GM18499 (cell line): ENCODE measurements around the gene SYCE3.

ENCODE experiments used
- ATAC-seq: cut with Tn5 transposase; IDR thresholded peaks from one replicate; pipeline ENCODE4 v1.9.1; 2021; ENCODE audit warnings: moderate number of reproducible peaks; ENCODE audit not compliant: insufficient read depth, unreplicated experiment

SYCE3 gene

DNA sequence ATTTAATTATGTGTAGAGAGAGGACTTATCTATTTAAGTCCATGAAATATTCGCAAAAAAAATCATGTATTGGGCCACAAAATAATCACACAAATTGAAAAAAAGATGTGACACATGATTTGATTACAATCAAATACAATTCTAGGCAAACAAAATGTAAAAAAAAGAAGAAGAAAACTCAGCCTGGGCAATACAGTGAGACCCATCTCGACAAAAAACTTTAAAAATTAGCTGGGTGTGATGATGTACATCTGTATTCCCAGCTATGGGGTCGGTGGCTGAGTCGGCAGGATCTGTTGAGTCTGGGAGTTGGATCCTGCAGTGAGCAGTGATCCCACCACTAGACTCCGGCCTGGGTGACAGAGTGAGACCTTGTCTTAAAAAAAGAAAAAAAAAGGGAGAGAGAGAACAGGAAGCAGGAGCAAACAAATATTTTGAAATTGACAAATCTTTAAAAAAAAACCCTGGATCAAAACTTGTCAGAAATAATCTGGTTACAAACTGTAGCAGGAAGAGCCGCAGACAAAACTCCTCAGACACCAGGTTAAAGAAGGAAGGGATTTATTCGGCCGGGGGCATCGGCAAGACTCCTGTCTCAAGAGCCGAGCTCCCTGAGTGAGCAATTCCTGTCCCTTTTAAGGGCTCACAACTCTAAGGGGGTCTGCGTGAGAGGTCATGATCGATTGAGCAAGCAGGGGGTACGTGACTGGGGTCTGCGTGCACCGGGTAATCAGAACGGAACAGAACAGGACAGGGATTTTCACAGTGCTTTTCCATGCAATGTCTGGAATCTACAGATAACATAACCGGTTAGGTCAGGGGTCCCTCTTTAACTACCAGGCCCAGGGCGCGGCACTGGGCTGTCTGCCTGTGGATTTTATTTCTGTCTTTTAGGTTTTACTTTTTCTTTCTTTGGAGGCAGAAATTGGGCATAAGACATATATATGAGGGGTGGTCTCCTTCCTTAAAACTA lies 29.6 kb downstream of the SYCE3 start:
- no peak for ATAC-seq

DNA sequence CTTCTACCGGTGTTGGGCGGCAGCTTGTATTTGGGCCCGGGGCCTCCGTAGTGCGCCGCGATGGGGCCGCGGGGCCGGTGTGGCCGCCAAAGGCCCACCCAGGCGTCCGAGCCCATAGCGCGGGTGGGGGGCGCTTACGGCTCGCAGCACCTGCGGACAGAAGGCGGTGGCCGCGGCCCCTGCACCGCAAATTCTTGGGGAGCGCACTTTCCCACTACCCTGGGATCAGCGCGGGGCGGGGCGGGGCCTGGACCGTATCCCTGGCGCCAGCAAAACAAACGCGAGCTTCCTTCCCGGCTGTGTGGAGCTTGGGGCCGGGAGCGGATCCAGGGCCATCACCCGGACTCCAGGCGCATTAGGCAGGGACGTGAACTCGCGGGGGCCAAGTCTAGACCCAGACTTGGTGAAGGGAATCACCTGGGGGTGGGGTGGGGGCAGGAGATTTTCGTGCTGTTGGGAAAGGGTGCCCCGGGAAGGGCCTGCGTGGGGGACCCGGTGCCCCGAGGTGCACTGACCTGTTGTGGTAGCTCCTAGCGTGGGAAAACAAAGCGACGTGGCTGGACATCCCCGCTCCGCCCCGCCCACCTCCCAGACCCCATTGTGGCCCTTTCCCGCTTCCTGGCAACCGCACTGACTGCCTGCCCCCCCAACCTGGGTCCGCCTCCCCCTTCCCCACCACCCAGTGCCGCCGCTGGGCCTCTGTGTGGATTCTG lies 30.6 kb downstream of the SYCE3 start:
- no peak for ATAC-seq

DNA sequence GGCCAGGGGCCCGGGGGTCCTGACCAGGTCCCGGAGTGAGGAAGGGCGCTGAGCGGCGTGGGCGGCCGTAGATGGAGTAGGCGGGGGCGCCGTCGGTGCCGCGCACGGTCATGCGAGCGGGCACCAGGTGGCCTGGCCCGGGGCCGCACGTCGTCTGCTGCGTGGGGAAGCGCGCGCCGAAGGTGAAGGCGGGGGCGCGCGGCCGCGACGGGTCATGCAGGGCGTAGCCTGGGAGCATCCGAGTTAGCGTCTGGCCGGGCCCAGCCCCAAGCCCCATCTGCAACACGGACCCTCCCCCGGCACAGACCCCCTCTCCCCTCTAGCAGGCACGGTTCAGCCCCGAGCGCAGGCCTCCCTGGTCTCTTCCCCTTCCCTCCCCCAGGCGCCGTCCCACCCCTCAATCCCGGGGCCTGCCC lies 31.2 kb downstream of the SYCE3 start:
- no peak for ATAC-seq

DNA sequence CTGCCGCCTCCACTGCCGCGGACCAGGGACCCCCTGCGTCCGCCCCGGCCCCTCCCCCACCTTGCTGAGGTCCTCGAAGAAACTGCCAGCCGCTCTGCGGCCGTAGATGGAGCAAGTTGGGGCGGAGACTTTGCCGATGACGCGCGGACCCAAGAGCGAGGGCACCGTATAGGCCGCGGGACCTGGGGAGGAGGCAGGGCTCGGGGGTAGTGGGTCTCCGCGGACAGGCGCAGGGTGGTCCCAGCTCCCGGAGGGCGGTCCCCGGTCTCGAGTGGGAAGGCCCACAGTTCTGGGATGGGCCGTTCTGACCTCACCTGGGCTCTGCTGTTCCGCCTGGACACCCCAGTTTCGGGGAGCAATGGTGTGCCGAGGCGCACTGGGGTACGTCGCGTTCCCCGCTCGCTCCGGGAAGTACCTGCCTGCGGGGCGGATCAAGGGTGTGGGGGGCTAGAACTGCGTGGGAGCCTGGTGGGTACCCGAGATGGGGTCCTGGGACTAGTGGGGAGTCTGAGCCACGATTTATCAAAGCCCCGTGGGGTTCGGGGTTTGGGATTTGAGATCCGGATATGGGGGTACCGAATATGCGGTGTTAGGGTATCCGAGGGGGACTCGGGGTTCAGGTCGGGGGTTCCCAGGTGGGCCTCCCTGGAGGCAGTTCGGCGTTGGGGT lies 31.7 kb downstream of the SYCE3 start:
- no peak for ATAC-seq

DNA sequence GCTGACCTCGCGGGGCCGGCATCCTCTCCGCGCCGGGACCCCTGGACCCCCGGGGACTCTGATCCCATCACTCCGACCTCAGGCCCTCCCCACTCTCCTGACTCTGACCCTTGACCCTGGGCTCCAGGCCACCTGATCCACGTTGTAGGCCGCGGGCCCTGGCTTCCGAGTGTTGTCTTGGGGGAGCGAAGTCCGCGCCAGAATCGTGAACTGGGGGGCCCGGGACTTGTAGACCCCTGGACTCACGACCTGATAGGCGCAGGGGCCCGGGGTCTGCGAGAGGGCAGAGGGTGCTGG lies 32.2 kb downstream of the SYCE3 start:
- no peak for ATAC-seq

DNA sequence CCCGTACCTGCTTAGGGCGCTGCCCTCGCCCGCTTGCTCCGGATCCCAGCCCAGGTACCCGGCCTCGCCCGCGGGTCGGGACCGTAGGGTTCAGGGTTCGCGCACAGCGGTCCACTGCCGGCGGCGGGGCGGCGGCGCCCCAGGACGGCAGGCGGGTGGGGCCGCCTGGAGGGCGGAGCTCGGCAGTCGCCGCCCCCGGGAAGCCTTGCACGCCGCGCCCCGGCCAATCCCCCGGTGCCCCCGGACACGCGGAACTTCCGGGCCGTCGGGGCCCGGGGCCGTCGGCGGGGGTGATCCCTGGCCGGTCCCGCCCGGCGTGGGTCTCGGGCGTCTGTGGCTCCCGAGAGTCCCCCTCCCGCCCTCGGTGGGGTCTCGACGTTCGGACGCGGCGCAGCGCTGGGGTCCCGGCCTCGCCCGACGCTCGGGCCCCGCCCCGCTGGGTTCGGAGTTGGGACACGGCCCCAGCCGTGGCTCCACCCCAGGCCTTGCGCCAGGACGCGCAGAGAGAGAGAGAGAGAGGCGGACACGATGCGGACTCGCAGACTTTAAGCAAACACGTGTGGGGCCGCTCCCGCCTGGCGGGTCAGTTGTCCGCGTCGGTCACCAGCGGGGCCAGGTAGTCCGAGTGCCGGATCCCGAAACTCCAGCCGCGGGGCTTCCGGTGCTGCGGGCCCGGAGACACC lies 32.7 kb downstream of the SYCE3 start, which contains the start of gene TYMP:
TYMP (minus strand) TSS at position 116 of the 683 bp plus-strand sequence. CDS start 303 bp downstream, outside the sequence.
- no peak for ATAC-seq

DNA sequence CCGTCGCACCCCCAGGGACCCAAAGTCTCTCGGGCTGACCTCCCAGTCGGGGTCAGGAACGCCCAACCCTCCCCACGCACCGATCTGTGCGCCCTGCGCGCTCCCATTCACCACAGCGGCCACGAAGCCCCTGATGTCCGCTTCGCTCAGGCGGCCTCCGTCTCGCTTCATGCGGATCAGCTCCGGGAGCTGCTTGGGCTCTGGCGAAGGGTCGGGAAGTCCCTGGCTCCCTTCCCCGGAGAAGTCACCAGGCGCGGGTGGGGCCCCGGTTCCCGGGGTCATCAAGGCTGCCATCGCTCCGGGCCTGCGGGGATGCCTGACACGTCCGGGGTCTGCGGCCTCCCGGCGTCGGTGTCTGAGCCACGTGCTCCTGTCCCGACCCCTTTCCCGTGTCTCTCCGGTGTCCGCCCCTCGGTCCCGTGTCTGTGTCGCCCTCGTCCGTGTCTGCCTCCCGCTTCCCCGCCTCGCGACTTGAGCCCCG lies 33.3 kb downstream of the SYCE3 start:
- no peak for ATAC-seq

DNA sequence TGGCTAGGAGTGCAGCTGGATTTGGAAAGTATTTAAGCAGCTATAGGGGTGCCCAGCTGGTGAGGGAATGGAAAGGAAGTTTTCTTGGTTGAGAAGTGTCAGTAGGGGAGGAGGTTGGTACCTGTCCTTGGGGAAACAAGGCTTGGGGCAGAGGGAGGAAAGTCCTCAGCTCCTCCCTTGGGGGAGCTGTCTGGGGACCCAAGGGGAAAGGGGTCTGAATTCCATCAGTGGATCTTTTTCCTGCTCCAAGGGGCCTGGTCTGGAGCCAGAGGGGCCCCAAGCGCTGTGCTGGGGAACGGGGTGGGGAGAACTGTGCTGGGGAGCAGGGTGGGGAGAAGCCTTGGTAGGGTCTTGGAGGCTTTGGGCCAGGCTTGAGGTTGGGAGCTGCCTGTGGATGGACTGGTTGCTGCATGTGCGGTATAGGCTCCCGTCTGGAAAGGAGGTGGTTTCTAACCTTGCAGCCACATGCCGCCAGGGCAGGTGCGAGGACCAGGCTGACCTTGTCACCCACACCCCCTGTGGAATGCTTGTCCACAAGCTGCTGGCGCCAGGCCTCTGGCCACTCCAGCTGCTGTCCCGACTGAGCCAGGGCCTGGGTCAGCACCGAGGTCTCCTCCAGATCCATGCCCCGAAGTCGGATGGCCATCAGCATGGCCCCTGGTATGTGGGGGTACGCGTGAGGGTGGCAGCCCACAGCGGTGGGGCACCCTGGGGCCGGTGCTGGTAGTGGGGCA lies 33.9 kb downstream of the SYCE3 start:
- ATAC-seq: no peak

DNA sequence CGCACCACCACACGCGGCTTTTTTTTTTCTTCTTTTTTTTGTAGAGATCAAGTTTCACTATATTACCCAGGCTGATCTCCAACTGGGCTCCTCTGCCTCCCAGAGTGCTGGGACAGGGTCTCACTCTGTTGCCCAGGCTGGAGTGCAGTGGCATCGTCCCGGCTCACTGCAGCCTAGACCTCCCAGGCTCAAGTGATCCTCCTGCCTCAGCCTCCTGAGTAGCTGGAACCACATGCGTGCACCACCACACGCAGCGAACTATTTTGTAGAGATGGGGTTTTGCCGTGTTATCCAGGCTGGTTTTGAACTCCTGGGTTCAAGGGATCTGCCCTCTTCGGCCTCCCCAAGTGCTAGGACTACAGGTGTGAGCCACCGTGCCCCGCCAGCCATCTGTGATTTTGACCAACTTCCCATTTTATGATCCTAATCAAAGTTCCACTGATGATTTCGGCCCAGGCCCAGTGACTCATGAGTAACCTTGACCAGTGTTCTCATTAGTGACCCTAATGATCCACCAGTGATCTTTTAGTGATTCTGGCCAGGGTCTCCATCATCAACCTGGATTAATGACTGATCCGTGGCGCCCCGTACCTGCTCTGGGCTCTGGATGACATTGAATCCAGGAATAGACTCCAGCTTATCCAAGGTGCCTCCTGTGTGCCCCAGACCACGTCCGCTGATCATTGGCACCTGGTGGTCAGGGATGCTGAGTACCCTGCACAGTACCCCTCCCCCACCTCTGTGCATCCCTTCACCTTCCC lies 34.6 kb downstream of the SYCE3 start:
- no peak for ATAC-seq

DNA sequence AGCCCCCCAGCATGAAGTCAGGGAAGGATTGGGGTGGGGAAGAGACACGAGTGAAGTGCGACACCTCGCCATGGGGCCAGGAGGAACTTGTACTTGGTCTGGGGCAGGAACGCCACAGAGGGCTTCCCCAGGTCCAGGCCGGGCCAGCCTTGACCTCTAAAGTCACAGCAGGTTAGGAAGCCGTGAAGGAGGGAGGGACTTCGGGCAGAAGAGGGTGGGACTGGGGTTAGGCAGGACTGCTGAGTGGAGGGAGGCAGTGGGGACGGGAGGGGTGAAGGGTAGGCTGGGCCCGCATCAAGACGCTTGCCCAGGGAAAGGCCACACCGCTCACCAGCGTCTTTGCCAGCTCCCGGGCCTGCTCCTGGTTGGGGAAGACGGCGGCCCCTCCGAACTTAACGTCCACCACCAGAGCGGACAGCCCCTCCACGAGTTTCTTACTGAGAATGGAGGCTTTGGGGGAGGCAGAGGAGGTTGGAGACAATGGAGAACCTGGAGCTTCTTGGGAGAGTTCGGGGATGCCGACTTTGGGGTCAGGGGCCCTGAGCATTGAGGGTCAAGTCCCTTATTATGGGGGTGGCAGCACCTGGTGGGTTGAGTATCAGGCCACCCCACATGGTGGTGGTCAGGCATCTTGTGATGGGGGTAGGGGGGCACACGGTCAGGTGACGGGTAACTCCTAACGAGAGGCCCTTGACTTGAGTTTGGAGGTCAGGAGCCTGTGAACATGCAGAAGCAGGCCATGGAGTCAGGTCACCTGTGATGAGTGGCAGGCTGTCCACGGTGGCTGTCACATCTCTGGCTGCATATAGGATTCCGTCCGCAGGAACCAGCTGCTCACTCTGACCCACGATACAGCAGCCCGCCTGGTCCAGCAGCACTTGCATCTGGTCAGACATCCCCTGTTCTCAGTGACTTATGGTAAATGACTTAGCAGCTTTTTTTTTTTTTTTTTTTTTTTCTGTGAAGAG lies 35.6 kb downstream of the SYCE3 start:
- no peak for ATAC-seq

DNA sequence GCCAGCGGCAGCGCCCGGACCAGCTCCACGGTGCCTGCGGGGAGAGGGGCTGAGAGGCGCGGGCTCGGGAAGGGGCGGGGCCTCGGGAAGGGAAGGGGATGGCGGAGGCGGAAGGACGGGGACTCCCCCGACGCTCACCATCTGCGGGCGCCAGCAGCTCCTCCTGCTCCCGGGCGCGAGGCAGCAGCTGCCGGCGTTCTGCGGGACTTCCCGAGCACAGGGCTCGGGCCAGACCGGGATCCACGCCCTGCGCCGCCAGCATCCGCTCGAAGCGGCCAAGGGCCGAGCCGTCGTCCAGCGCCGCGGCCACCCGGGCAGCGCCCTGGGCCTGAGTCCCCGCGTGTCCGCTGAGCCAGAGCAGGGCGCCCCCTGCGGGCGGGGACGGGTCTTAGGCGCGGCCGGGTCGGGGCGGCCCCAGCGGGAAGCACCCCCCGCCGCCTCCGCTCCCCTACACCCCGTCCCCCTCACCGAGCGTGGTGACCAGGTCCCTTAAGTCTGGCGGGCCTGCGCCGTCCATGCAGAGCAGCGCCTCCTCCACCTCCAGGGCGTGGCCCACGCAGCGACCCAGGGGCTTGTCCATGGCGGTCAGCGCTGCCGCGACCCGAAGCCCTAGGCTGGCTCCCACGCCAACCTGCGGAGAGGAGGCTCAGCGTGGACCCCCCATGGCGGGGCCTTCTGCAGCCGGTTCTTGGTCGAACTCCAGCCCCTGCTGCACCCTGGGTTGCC lies 36.4 kb downstream of the SYCE3 start:
- ATAC-seq: no peak

DNA sequence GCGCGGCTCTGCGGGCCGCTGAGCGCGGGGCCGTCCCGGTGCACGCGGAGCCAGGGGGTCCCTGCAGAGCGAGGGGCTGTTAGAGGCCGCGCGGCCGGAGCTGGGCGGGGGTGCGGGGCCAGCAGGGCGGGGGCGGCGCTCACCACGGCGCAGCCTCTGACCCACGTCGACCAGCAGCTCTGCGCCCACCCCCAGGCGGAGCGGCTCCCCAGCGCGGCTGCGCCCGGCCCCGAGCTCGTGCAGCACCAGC lies 36.9 kb downstream of the SYCE3 start:
- ATAC-seq: no peak

DNA sequence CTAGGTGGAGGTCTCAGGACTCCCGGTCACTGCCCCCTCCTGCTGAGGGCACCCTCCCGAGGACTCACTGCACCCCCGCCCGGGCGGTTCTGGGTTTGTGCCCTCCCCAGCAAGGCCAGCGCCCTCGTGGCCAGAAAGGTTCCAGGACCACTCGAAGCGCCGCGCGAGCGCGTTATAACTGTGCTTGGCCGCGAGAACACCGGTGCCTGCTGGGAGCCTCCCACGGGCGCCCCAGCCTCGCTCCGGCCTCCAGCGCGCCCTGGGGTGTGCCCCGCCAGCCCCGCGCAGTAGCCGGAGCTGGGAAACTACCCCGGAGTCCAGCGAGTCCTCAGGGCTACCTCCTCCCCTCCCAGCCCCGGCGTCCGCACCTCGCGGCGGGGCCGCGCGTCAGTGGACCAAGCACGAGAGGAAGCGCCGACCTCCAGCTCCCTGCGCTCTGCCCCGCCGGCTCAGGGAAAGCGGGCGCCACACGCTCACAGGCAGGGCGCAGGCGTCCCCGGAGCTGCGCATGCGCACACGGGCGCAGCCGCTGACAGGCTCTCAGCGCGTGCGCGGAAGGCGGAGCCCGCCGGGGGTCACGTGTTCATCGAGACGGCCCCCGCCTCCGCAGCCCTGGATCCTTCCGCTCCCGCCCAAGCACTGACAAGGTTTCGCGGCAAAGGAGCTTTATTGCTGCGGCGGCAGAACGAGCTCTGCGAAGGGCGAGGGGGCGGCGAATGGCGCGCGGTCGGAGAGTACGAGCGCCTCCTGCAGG lies 37.4 kb downstream of the SYCE3 start, which contains the start of gene SCO2:
SCO2 (minus strand) TSS at position 495 of the 754 bp plus-strand sequence. CDS start 1,187 bp downstream, outside the sequence.
- ATAC-seq: no peak

DNA sequence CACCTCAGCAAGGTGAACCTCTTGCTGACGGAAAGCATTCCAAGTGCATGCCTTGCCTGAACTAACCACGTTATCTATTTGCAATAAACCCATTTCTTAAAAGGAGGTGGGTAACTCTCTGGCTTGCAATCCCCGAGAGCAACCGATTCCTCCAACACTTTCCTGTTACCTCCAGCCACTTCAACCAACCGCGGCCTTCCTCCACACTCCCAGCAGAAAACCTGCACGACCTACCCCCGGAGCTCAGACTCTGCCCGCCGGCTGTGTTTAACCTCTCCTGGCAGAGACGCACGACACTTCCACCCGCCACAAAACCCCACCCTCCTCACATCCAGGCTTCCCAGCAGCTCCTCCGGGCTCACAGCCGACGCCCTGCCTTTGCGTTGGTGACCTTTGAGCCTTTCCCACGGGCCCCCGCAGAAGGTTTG lies 38.0 kb downstream of the SYCE3 start:
- ATAC-seq: no peak

DNA sequence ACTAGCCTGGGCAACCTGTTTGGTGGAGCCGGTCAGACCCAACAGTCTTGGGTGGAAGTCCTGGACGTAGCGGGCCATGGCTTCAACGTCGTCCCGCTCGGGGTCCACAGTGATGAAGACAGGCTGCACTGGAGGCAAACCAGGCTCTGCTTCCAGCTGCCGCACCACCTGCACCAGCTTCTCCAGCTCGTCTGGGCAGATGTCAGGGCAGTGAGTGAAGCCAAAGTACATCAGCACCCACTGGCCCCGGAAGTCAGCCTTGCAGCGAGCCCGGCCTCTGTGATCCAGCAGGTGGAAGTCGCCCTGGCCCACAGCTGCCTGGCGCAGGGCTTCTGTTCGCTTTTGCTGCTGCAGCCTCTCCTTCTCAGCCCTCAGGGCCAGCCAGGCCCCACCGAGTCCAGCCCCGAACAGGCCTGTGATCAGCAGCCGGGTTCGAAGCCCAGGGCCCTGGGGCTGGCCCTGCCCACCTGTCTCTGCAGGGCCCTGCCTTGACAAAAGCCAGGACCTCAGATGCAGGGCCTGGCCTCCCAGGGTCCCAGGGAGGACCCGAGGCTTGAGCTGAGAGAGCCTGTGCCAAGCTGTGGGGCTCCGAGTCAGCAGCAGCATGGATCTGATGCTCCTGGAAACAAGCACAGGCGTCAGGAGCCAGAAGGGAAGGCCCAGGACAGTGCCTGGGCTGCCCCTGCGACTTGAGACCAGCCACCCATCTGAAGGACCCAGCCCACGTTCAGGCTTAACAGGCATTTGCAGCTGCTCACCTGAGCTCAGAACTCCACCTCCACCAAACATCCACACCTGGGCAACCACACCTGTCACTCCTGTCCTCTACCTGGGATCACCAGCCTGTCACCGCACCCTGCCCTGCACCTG lies 38.7 kb downstream of the SYCE3 start:
- ATAC-seq: no peak

DNA sequence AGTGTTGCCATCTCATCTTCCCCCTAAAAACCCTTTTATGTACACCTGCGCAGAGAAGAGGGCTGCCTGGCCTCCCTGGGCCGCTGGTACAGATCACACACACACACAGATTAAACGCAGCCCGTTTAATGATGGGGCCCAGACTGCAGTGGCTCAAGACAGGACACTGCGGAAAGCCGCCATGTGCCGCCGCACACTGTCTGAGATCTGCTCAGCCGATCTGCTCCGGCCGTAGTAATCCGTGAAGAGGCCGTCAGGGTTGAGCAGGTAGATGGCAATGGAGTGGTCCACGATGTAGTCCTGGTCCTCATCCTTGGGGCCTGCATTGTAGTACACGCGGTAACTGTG lies 39.3 kb downstream of the SYCE3 start:
- no peak for ATAC-seq
